H1 (cell line): Measurements from ENCODE around the gene MYLK3. TPM values are rescaled to one million over a fixed set of nuclear protein-coding genes. Genes with fewer than 3 reads are reported as not detected.

Source experiments
- CTCF ChIA-PET: fragments of 300-600 bp; sonication (Branson Sonifier 250); formaldehyde crosslinking; loops from one replicate; lab custom pipeline; 2021; ENCODE audit not compliant: partially characterized antibody; lab: Charles Lee
- POLR2A ChIA-PET: fragments of 300-600 bp; sonication (Branson Sonifier 250); formaldehyde crosslinking; loops from one replicate; lab custom pipeline; 2021; ENCODE audit warnings: inconsistent platforms; ENCODE audit not compliant: partially characterized antibody; lab: Charles Lee
- DNase-seq, 2 experiments: peaks; one replicate each; pipeline versions ENCODE4 v3.0.0 to v3.0.0-alpha.2; 2010 to 2022; ENCODE audit warnings: low spot score in 2 of 2, low read depth in 1 of 2, mixed read lengths in 1 of 2
- FAIRE-seq: peaks from 2 replicates; lab custom pipeline; 2011; peaks lifted over from hg19 to GRCh38; lab: Jason Lieb, UNC
- H2AFZ ChIP-seq: 2 replicates; pipeline ENCODE4 v1.8.1; 2012; ENCODE audit warnings: low read length, inconsistent platforms
- H2AK5ac ChIP-seq: 2 replicates; pipeline ENCODE4 v1.6.1; 2013; ENCODE audit warnings: low read depth, low read length
- H2BK120ac ChIP-seq: replicated peaks from 2 replicates; pipeline ENCODE3; 2013; ENCODE audit warnings: low read depth, low read length, inconsistent platforms
- H2BK12ac ChIP-seq: 2 replicates; pipeline ENCODE4 v1.6.1; 2013; ENCODE audit warnings: low read depth, low read length
- H2BK15ac ChIP-seq: 2 replicates; pipeline ENCODE4 v1.6.1; 2013; ENCODE audit warnings: low read length
- H2BK20ac ChIP-seq: 2 replicates; pipeline ENCODE4 v1.6.1; 2013; ENCODE audit warnings: low read length
- H2BK5ac ChIP-seq: 2 replicates; pipeline ENCODE4 v1.6.1; 2013; ENCODE audit warnings: low read depth, low read length
- H3K14ac ChIP-seq: 2 replicates; pipeline ENCODE4 v1.6.1; 2013; ENCODE audit warnings: inconsistent platforms; ENCODE audit not compliant: insufficient read length
- H3K18ac ChIP-seq: 2 replicates; pipeline ENCODE4 v1.6.1; 2013; ENCODE audit warnings: low read length; ENCODE audit errors: extremely low read depth
- H3K23ac ChIP-seq: 2 replicates; pipeline ENCODE4 v1.6.1; 2013; ENCODE audit warnings: inconsistent platforms; ENCODE audit not compliant: insufficient read length
- H3K23me2 ChIP-seq: 2 replicates; pipeline ENCODE4 v1.6.1; 2013; ENCODE audit warnings: low read depth, low read length
- H3K27ac ChIP-seq: 2 replicates; pipeline ENCODE4 v1.6.1; 2011; ENCODE audit warnings: low read depth, low read length, inconsistent platforms
- H3K27me3 ChIP-seq, 4 experiments: replicated peaks in 1 of 4; 1 replicate in 1 of 4; 2 replicates in 3 of 4; pipeline versions ENCODE4 v1.6.1 to v1.8.1; 2011 to 2013; ENCODE audit warnings: low read length in 3 of 4, mild to moderate bottlenecking in 3 of 4, inconsistent platforms in 2 of 4, mixed read lengths in 2 of 4, moderate library complexity in 1 of 4; ENCODE audit not compliant: control insufficient read depth in 3 of 4, insufficient read depth in 3 of 4; ENCODE audit errors: extremely low read depth in 1 of 4
- H3K36me3 ChIP-seq, 4 experiments: 2 replicates each; pipeline versions ENCODE4 v1.6.1 to v1.8.1; 2011 to 2013; ENCODE audit warnings: mild to moderate bottlenecking in 4 of 4, low read length in 3 of 4, moderate library complexity in 2 of 4, control low read depth in 1 of 4, inconsistent platforms in 1 of 4; ENCODE audit not compliant: insufficient read depth in 4 of 4, control insufficient read depth in 2 of 4
- H3K4ac ChIP-seq: replicated peaks from 2 replicates; pipeline ENCODE3; 2013; ENCODE audit warnings: low read length, low read depth, mixed read lengths, inconsistent platforms; ENCODE audit not compliant: insufficient read length
- H3K4me1 ChIP-seq, 4 experiments: replicated peaks in 1 of 4; 1 replicate in 1 of 4; 2 replicates in 3 of 4; pipeline versions ENCODE4 v1.6.1 to v1.8.1; 2011 to 2013; ENCODE audit warnings: low read length in 3 of 4, inconsistent platforms in 2 of 4, mixed read lengths in 1 of 4; ENCODE audit not compliant: insufficient read depth in 4 of 4, control insufficient read depth in 3 of 4
- H3K4me2 ChIP-seq, 2 experiments: 2 replicates each; pipeline versions ENCODE4 v1.6.1 to v1.8.1; 2011 to 2013; ENCODE audit warnings: low read depth in 2 of 2, low read length in 2 of 2, control low read depth in 1 of 2, inconsistent platforms in 1 of 2, mild to moderate bottlenecking in 1 of 2; ENCODE audit not compliant: insufficient read depth in 1 of 2
- H3K4me3 ChIP-seq, 4 experiments: fragments of 200-600, 300-600 bp in 1 of 4; sonication (generic), shearing (Covaris generic), sonication (Bioruptor Twin) in 1 of 4; 2 replicates each; pipeline versions ENCODE4 v1.5.1 to v1.8.1; 2011 to 2016; ENCODE audit warnings: low read length in 4 of 4, low read depth in 3 of 4, control low read depth in 2 of 4, inconsistent platforms in 2 of 4, mild to moderate bottlenecking in 2 of 4, mixed read lengths in 1 of 4, moderate library complexity in 1 of 4; ENCODE audit not compliant: insufficient read depth in 2 of 4; ENCODE audit errors: extremely low read depth in 1 of 4
- H3K56ac ChIP-seq: replicated peaks from 2 replicates; pipeline ENCODE3; 2013; ENCODE audit warnings: low read depth, mild to moderate bottlenecking, mixed read lengths, low read length, inconsistent platforms; ENCODE audit not compliant: insufficient read length
- H3K79me1 ChIP-seq: 2 replicates; pipeline ENCODE4 v1.6.1; 2013; ENCODE audit warnings: low read depth, low read length, control low read depth
- H3K79me2 ChIP-seq, 2 experiments: 2 replicates each; pipeline versions ENCODE4 v1.6.1 to v1.8.1; 2012 to 2013; ENCODE audit warnings: low read length in 2 of 2, mild to moderate bottlenecking in 2 of 2, inconsistent platforms in 1 of 2; ENCODE audit not compliant: insufficient read depth in 2 of 2, control insufficient read depth in 1 of 2
- H3K9ac ChIP-seq, 4 experiments: replicated peaks in 1 of 4; 1 replicate in 1 of 4; 2 replicates in 3 of 4; pipeline versions ENCODE4 v1.6.1 to v1.8.1; 2011 to 2013; ENCODE audit warnings: low read depth in 3 of 4, low read length in 3 of 4, control low read depth in 2 of 4, mild to moderate bottlenecking in 2 of 4, moderate library complexity in 2 of 4, inconsistent platforms in 1 of 4; ENCODE audit errors: extremely low read depth in 1 of 4
- H3K9me3 ChIP-seq, 2 experiments: 2 replicates each; pipeline versions ENCODE4 v1.6.1 to v1.8.1; 2012 to 2013; ENCODE audit warnings: mild to moderate bottlenecking in 2 of 2, moderate library complexity in 2 of 2, control low read depth in 1 of 2, inconsistent platforms in 1 of 2, low read depth in 1 of 2, low read length in 1 of 2, mixed read lengths in 1 of 2; ENCODE audit not compliant: insufficient read depth in 2 of 2
- H4K20me1 ChIP-seq, 2 experiments: replicated peaks in 1 of 2; 2 replicates each; pipeline versions ENCODE3 to v1.8.1; 2011 to 2013; ENCODE audit warnings: inconsistent platforms in 2 of 2, low read length in 2 of 2, mild to moderate bottlenecking in 1 of 2; ENCODE audit not compliant: insufficient read depth in 2 of 2, control insufficient read depth in 1 of 2
- H4K5ac ChIP-seq: 2 replicates; pipeline ENCODE4 v1.6.1; 2013; ENCODE audit warnings: low read length, low read depth, mixed read lengths, inconsistent platforms; ENCODE audit not compliant: insufficient read length
- H4K8ac ChIP-seq: 2 replicates; pipeline ENCODE4 v1.8.0; 2013; ENCODE audit warnings: mild to moderate bottlenecking, moderate library complexity, low read length, inconsistent platforms; ENCODE audit not compliant: insufficient read depth; ENCODE audit errors: extremely low read depth
- H4K91ac ChIP-seq: replicated peaks from 2 replicates; pipeline ENCODE3; 2013; ENCODE audit warnings: low read length, mixed read lengths, inconsistent platforms; ENCODE audit not compliant: insufficient read length
- BACH1 ChIP-seq: IDR thresholded peaks from 2 replicates; pipeline ENCODE4 v1.6.1; 2012; ENCODE audit warnings: low read length, improper control_type of control experiment
- BCL11A ChIP-seq, 2 experiments: IDR thresholded peaks; one replicate each; pipeline ENCODE4 v1.6.1; 2011; ENCODE audit warnings: low read depth in 2 of 2, low read length in 2 of 2, mild to moderate bottlenecking in 2 of 2
- CBX8 ChIP-seq: fragments of 300-800, 300-1000 bp; sonication (generic); IDR thresholded peaks from 2 replicates; pipeline ENCODE4 v1.7.1; 2016; ENCODE audit warnings: low read depth, low read length, borderline replicate concordance
- CTCF ChIP-seq, 3 experiments: IDR thresholded peaks; 1 replicate in 2 of 3; 2 replicates in 1 of 3; pipeline versions ENCODE4 v1.5.1 to v1.6.1; 2011; ENCODE audit warnings: low read length in 3 of 3, mild to moderate bottlenecking in 3 of 3, inconsistent platforms in 2 of 3, low read depth in 1 of 3, moderate library complexity in 1 of 3; ENCODE audit not compliant: insufficient read depth in 1 of 3; ENCODE audit errors: control extremely low read depth in 1 of 3
- EGR1 ChIP-seq: IDR thresholded peaks from 2 replicates; pipeline ENCODE4 v1.6.1; 2011; ENCODE audit warnings: low read depth, low read length, borderline replicate concordance
- JUN ChIP-seq: IDR thresholded peaks from 2 replicates; pipeline ENCODE4 v1.6.1; 2011; ENCODE audit warnings: low read depth, mild to moderate bottlenecking, improper control_type of control experiment, low read length
- NANOG ChIP-seq: IDR thresholded peaks from 2 replicates; pipeline ENCODE4 v1.6.1; 2011; ENCODE audit warnings: low read length, low read depth, mild to moderate bottlenecking, inconsistent platforms; ENCODE audit not compliant: insufficient read depth, poor library complexity, severe bottlenecking
- NRF1 ChIP-seq: IDR thresholded peaks from 2 replicates; pipeline ENCODE4 v1.6.1; 2011; ENCODE audit warnings: mild to moderate bottlenecking, low read depth, low read length, improper control_type of control experiment
- RXRA ChIP-seq: IDR thresholded peaks from 2 replicates; pipeline ENCODE4 v1.6.1; 2011; ENCODE audit warnings: low read depth, mild to moderate bottlenecking, low read length, moderate library complexity; ENCODE audit not compliant: insufficient read depth
- SP4 ChIP-seq: IDR thresholded peaks from 2 replicates; pipeline ENCODE4 v1.6.1; 2012; ENCODE audit warnings: low read length, inconsistent platforms
- WGBS, 2 experiments: shearing (Covaris generic) in 1 of 2; methylation state at CpG; one replicate each; pipeline versions ENCODE4 v1.1.6 to v1.1.7; 2013 to 2015; ENCODE audit warnings: low lambda C conversion rate in 2 of 2, mixed read lengths in 2 of 2, inconsistent platforms in 1 of 2, low coverage in 1 of 2, missing lambda C conversion rate in 1 of 2; ENCODE audit not compliant: insufficient replicate concordance in 2 of 2, insufficient coverage in 1 of 2, insufficient read length in 1 of 2; ENCODE audit errors: extremely low coverage in 1 of 2, missing lambda C conversion rate in 1 of 2; 5-methylcytosine and 5-hydroxymethylcytosine counted together
- polyA plus RNA-seq, 7 experiments: library from polyadenylated mRNA; depleted of rRNA in 3 of 7; stranded (reverse) in 5 of 7; unstranded in 2 of 7; fragments of >200 nt in 5 of 7; fragments of 200-250 nt in 2 of 7; gene quantifications; 1 replicate in 5 of 7; 2 replicates in 1 of 7; 4 replicates in 1 of 7; pipeline versions ENCODE4 v1.2.1 to v1.2.3, GENCODE V29; 2011 to 2013; ENCODE audit warnings: missing spikeins in 2 of 7, mixed read lengths in 2 of 7
- total RNA-seq: library from RNA; stranded (reverse); fragmentation: NEBNext Ultra II Directional; extraction: Animal tissue kit (Norgen Biotek cat#: 25700); gene quantifications from 2 replicates; pipeline ENCODE4 v1.2.1, GENCODE V29; 2021

MYLK3 gene
- total and polyA plus RNA-seq, 2 of the 8 experiments (the other 6 are each of a cell fraction or from before 2014, with no cell fraction given): 0.14 to 0.35 TPM

- DNase-seq (no peak), FAIRE-seq (no peak)
- no peak overlapping the region for H2BK15ac ChIP-seq
- no peak overlapping the region for H2AK5ac ChIP-seq
- no peaks in the 10 kb centered on the region for H3K79me1 ChIP-seq
- H2BK20ac ChIP-seq: no peak overlapping the region
- H3K18ac ChIP-seq: no peak overlapping the region
- no peaks in the 10 kb centered on the region for H4K20me1 ChIP-seq
- no peak overlapping the region for H3K4me2 ChIP-seq
- no peak overlapping the region for H3K9ac ChIP-seq
- H4K91ac ChIP-seq: no peak overlapping the region
- H2BK12ac ChIP-seq: no peak overlapping the region
- no peak overlapping the region for H3K27ac ChIP-seq
- TF ChIP-seq RXRA (no peak), JUN (no peak), EGR1 (no peak), CTCF (IDR thresholded peaks at IDR 0.05; ENCODE audit: control extremely low read depth in 1 of 3, insufficient read depth in 1 of 3, low read depth in 1 of 3, low read length in 3 of 3) (no peak), NRF1 (no peak), CBX8 (no peak), NANOG (no peak), BACH1 (no peak), SP4 (no peak), BCL11A (IDR thresholded peaks at IDR 0.05; ENCODE audit: low read depth in 2 of 2, low read length in 2 of 2) (no peak)
- ChIA-PET POLR2A (interaction anchor here (1.0 to 1.1 kb wide), 2 partner anchors 10 to 55 kb away, joined by 3 to 4 read pairs; no protein-coding TSS in a partner anchor), CTCF (interaction anchor here (1.5 kb wide), 1 partner anchor 19 kb away, joined by 3 read pairs; no protein-coding TSS in a partner anchor)
- H3K4me1 ChIP-seq: peaks cover 0 to 5% (median 0%) of the 10 kb centered on the region in 4 experiments; a peak in 2 of 7 replicates
- no peaks in the 10 kb centered on the region for H3K36me3 ChIP-seq
- H3K79me2 ChIP-seq: no peaks in the 10 kb centered on the region
- no peak overlapping the region for H3K4me3 ChIP-seq
- no peak overlapping the region for H3K56ac ChIP-seq
- H3K27me3 ChIP-seq: no peaks in the 10 kb centered on the region
- H2AFZ ChIP-seq: no peak overlapping the region
- H3K9me3 ChIP-seq: no peaks in the 10 kb centered on the region; a peak in 1 of 4 replicates
- H3K23me2 ChIP-seq: no peaks in the 10 kb centered on the region; the same call in 1 of the 2 replicates
- H2BK120ac ChIP-seq: no peak overlapping the region
- H3K23ac ChIP-seq: no peak overlapping the region
- H3K14ac ChIP-seq: no peak overlapping the region
- H4K8ac ChIP-seq: no peak overlapping the region; the same call in 1 of the 2 replicates
- 94% methylated on average over 2 of the region's 2 CpGs; no CpG with 5 or more reads in 1 of the 2 experiments for WGBS, 2 experiments
- no peak overlapping the region for H4K5ac ChIP-seq
- H2BK5ac ChIP-seq: no peak overlapping the region
- H3K4ac ChIP-seq: no peak overlapping the region
Observed at GRCh38 chr16:46782320-46782719, 34.2 kb upstream of the MYLK3 start.
